Fibroblast of lung (primary cell): ENCODE data around the gene KIF26B. TPM values are rescaled to one million over a fixed set of nuclear protein-coding genes. Genes with fewer than 3 reads are reported as not detected.

Experiments
- DNase-seq, 2 donors: peaks; one replicate each; pipeline versions ENCODE4 v3.0.0 to v3.0.0-alpha.2; 2010; ENCODE audit warnings: low read depth in 2 of 2
- H2AFZ ChIP-seq: 2 replicates; pipeline ENCODE4 v1.5.1; 2012; ENCODE audit warnings: low read length, control low read depth, inconsistent platforms
- H3K27ac ChIP-seq: 2 replicates; pipeline ENCODE4 v1.5.1; 2011; ENCODE audit warnings: low read length, control low read depth; ENCODE audit not compliant: insufficient read depth
- H3K27me3 ChIP-seq: 2 replicates; pipeline ENCODE4 v1.5.1; 2011; ENCODE audit warnings: mild to moderate bottlenecking, low read length; ENCODE audit not compliant: control insufficient read depth, insufficient read depth
- H3K36me3 ChIP-seq: 2 replicates; pipeline ENCODE4 v1.5.1; 2011; ENCODE audit warnings: low read length; ENCODE audit not compliant: control insufficient read depth, insufficient read depth
- H3K4me1 ChIP-seq: 2 replicates; pipeline ENCODE4 v1.5.1; 2011; ENCODE audit warnings: low read length; ENCODE audit not compliant: control insufficient read depth, insufficient read depth; ENCODE audit errors: extremely low read depth
- H3K4me2 ChIP-seq: 2 replicates; pipeline ENCODE4 v1.5.1; 2011; ENCODE audit warnings: low read length, control low read depth; ENCODE audit not compliant: insufficient read depth; ENCODE audit errors: extremely low read depth
- H3K4me3 ChIP-seq, 4 experiments: fragments of 200-600 bp in 1 of 4; sonication (generic) in 1 of 4; replicated peaks in 1 of 4; 2 replicates each; pipeline ENCODE4 v1.5.1; 2011 to 2016; ENCODE audit warnings: low read length in 4 of 4, low read depth in 3 of 4, mild to moderate bottlenecking in 3 of 4, control low read depth in 2 of 4, inconsistent platforms in 1 of 4, mixed read lengths in 1 of 4; ENCODE audit not compliant: insufficient read depth in 1 of 4; ENCODE audit errors: control extremely low read depth in 1 of 4
- H3K79me2 ChIP-seq: 2 replicates; pipeline ENCODE4 v1.5.1; 2012; ENCODE audit warnings: mild to moderate bottlenecking, low read length, inconsistent platforms; ENCODE audit not compliant: control insufficient read depth, insufficient read depth
- H3K9ac ChIP-seq: 2 replicates; pipeline ENCODE4 v1.5.1; 2011; ENCODE audit warnings: mild to moderate bottlenecking, low read length, control low read depth; ENCODE audit not compliant: insufficient read depth
- H3K9me3 ChIP-seq: 2 replicates; pipeline ENCODE4 v1.5.1; 2012; ENCODE audit warnings: low read depth, low read length; ENCODE audit not compliant: control insufficient read depth, insufficient read depth
- H4K20me1 ChIP-seq: 2 replicates; pipeline ENCODE4 v1.5.1; 2011; ENCODE audit warnings: low read length; ENCODE audit not compliant: control insufficient read depth, insufficient read depth; ENCODE audit errors: extremely low read depth
- EZH2 ChIP-seq: IDR thresholded peaks from 2 replicates; pipeline ENCODE4 v1.5.1; 2012; ENCODE audit warnings: low read length, control low read depth, mild to moderate bottlenecking; ENCODE audit errors: missing control alignments
- polyA plus RNA-seq, 2 donors: library from polyadenylated mRNA; depleted of rRNA in 1 of 2; stranded (reverse) in 1 of 2; unstranded in 1 of 2; fragments of >200 nt; gene quantifications; 2 replicates each; pipeline ENCODE4 v1.2.1, GENCODE V29; 2011 to 2012; ENCODE audit warnings: missing spikeins in 1 of 2
- total RNA-seq: library from RNA; depleted of rRNA; stranded (reverse); fragments of >200 nt; gene quantifications from 2 replicates; pipeline ENCODE4 v1.2.1, GENCODE V29; 2014
- TF ChIP-seq, protein P1 (sequence below), 2 donors: IDR thresholded peaks in 1 of 2; conservative IDR thresholded peaks in 1 of 2; 1 replicate in 1 of 2; 2 replicates in 1 of 2; pipeline ENCODE4 v1.5.1; 2011 to 2012; ENCODE audit warnings: low read length in 2 of 2, control low read depth in 1 of 2, inconsistent platforms in 1 of 2, low read depth in 1 of 2, mild to moderate bottlenecking in 1 of 2

Gene KIF26B
- total and polyA plus RNA-seq, 2 donors (not counting 1 experiment from before 2014, with no cell fraction given), result 5.3 to 6.1 TPM

DNA sequence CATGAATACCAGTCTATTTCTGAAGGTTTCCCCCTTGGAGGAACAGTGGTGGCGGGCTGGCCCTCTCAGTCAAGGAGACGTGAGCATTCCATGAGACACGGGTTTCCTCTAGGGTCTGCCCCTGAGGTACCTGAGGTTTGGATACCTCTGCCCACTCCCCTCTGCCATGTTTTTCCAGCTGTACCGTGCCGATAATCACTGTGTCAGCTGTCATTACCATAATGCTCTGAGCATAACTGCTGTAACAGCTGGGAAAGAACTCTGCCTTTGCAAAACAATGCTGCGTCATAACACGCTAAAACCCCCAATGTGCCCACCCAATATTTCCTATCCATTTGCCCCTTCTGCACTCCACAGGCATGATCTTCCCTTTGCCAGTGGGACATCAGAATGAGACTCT is 425.1 kb downstream of the KIF26B start:
- DNase-seq, result no peak
- Histone ChIP-seq H3K4me1 (no peaks in the 10 kb centered on the region), H3K4me2 (no peak overlapping the region), H2AFZ (no peak overlapping the region), H3K4me3 (no peak overlapping the region), H3K27me3 (no peaks in the 10 kb centered on the region), H3K9ac (no peak overlapping the region), H3K79me2 (no peaks in the 10 kb centered on the region), H3K27ac (no peak overlapping the region), H3K36me3 (no peaks in the 10 kb centered on the region), H3K9me3 (no peaks in the 10 kb centered on the region), H4K20me1 (no peaks in the 10 kb centered on the region)
- TF ChIP-seq, protein P1, sequence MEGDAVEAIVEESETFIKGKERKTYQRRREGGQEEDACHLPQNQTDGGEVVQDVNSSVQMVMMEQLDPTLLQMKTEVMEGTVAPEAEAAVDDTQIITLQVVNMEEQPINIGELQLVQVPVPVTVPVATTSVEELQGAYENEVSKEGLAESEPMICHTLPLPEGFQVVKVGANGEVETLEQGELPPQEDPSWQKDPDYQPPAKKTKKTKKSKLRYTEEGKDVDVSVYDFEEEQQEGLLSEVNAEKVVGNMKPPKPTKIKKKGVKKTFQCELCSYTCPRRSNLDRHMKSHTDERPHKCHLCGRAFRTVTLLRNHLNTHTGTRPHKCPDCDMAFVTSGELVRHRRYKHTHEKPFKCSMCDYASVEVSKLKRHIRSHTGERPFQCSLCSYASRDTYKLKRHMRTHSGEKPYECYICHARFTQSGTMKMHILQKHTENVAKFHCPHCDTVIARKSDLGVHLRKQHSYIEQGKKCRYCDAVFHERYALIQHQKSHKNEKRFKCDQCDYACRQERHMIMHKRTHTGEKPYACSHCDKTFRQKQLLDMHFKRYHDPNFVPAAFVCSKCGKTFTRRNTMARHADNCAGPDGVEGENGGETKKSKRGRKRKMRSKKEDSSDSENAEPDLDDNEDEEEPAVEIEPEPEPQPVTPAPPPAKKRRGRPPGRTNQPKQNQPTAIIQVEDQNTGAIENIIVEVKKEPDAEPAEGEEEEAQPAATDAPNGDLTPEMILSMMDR (conservative IDR thresholded peaks at IDR 0.05 in 1 of 2, IDR thresholded peaks at IDR 0.05 in 1 of 2; ENCODE audit: low read depth in 1 of 2, low read length in 2 of 2), result no peak
- no peak for TF ChIP-seq EZH2

DNA sequence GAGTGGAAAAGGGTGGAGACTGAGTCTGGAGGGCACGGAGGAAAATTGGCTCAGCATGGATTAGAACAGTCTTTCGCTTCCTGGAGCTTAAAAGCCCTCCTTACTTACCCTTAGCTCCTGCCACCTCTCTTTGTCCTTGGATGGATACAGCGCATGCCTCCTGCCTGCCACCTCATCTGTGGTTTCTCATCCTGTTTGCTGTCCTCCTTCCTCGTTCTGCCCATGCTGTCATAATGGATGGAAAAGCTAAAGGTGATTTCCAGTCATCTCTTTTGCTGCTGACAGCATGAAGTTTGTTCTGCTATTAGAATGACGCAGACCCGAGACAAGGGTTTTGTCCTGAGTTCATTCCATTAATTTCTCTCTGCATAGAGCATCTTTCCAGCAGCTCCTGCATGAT is 425.9 kb downstream of the KIF26B start:
- Histone ChIP-seq H3K4me2 (no peak overlapping the region), H2AFZ (no peak overlapping the region), H3K9ac (no peak overlapping the region), H3K9me3 (no peaks in the 10 kb centered on the region), H4K20me1 (no peaks in the 10 kb centered on the region), H3K79me2 (no peaks in the 10 kb centered on the region), H3K27me3 (no peaks in the 10 kb centered on the region), H3K36me3 (no peaks in the 10 kb centered on the region), H3K4me3 (no peak overlapping the region), H3K4me1 (no peaks in the 10 kb centered on the region), H3K27ac (no peak overlapping the region)
- TF ChIP-seq, protein P1 (conservative IDR thresholded peaks at IDR 0.05 in 1 of 2, IDR thresholded peaks at IDR 0.05 in 1 of 2; ENCODE audit: low read depth in 1 of 2, low read length in 2 of 2), result no peak
- TF ChIP-seq EZH2, result no peak
- DNase-seq, result no peak

DNA sequence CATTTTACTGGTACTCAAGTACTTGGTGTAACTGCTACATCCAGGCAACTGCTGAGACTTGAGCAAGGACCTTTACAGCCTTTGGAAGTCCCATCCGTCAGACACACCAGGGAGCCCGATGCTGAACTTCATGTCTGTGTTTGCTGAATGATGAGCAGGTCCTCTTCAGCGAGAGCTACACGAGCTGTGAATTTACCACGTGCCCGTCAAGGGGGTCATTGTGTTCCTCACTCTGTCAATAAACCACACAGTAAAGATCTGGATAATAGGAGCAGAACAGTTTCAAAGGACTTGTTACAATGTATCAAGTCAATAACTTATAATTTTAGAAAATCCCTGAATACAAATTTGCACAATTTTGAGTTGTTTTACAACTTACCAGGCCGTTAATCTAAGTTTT is 427.2 kb downstream of the KIF26B start:
- no peak for DNase-seq
- H3K4me1 ChIP-seq, result no peaks in the 10 kb centered on the region
- no peaks in the 10 kb centered on the region for H3K36me3 ChIP-seq

More for the DNA sequence above, 427.2 kb downstream of the KIF26B start:
- Histone ChIP-seq H4K20me1 (no peaks in the 10 kb centered on the region), H3K79me2 (no peaks in the 10 kb centered on the region), H3K9ac (no peak overlapping the region), H3K4me2 (no peak overlapping the region), H3K9me3 (no peaks in the 10 kb centered on the region), H3K4me3 (no peak overlapping the region), H3K27me3 (no peaks in the 10 kb centered on the region), H3K27ac (no peak overlapping the region), H2AFZ (no peak overlapping the region)
- TF ChIP-seq, protein P1 (conservative IDR thresholded peaks at IDR 0.05 in 1 of 2, IDR thresholded peaks at IDR 0.05 in 1 of 2; ENCODE audit: low read depth in 1 of 2, low read length in 2 of 2), result no peak
- no peak for TF ChIP-seq EZH2
